ENCODE measurements around the gene AOPEP. TPM values are rescaled to one million over a fixed set of nuclear protein-coding genes. Genes with fewer than 3 reads are reported as not detected.

AOPEP gene
- total RNA-seq, 6 experiments from 2014 or later: 36.6 to 110 (median 63.3) TPM

DNA sequence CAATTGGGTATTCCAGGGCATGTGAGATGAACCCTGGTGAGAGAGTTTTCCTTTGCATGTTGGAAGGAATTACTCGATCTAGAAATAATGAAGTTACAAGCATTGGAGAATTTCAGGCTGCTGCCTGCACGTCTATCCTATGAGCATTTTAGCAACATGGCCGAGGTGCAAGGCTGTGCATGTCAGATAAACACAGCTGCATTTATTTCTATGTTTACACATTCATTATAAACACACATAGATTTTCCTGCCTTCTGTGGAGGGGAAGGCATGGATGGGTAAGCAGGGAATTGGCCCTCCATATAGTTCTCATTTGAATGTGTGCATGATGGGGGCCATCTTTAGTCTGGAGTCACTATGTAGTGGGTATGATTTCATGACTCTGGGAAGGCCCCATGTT, 42.3 kb downstream of the AOPEP start:
- H3K27me3 ChIP-seq: no peaks in the 10 kb centered on the region
- no peaks in the 10 kb centered on the region for H3K9me3 ChIP-seq
- no peak overlapping the region for H3K27ac ChIP-seq
- H3K4me3 ChIP-seq: no peak overlapping the region
- DNase-seq (no peak), ATAC-seq (no peak)
- intact Hi-C loops (cut with DNase I): no loop called here
- peaks cover 0 to 3% (median 0%) of the 10 kb centered on the region in 4 donors for H3K4me1 ChIP-seq
- H3K36me3 ChIP-seq: no peaks in the 10 kb centered on the region
- WGBS (ENCODE audit: insufficient coverage, low coverage, low lambda C conversion rate, missing lambda C conversion rate): 93% methylated on average over 3 of the region's 3 CpGs
- TF ChIP-seq, protein P1, sequence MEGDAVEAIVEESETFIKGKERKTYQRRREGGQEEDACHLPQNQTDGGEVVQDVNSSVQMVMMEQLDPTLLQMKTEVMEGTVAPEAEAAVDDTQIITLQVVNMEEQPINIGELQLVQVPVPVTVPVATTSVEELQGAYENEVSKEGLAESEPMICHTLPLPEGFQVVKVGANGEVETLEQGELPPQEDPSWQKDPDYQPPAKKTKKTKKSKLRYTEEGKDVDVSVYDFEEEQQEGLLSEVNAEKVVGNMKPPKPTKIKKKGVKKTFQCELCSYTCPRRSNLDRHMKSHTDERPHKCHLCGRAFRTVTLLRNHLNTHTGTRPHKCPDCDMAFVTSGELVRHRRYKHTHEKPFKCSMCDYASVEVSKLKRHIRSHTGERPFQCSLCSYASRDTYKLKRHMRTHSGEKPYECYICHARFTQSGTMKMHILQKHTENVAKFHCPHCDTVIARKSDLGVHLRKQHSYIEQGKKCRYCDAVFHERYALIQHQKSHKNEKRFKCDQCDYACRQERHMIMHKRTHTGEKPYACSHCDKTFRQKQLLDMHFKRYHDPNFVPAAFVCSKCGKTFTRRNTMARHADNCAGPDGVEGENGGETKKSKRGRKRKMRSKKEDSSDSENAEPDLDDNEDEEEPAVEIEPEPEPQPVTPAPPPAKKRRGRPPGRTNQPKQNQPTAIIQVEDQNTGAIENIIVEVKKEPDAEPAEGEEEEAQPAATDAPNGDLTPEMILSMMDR (IDR thresholded peaks at IDR 0.05): no peak
- TF ChIP-seq POLR2A (IDR thresholded peaks at IDR 0.05): no peak

DNA sequence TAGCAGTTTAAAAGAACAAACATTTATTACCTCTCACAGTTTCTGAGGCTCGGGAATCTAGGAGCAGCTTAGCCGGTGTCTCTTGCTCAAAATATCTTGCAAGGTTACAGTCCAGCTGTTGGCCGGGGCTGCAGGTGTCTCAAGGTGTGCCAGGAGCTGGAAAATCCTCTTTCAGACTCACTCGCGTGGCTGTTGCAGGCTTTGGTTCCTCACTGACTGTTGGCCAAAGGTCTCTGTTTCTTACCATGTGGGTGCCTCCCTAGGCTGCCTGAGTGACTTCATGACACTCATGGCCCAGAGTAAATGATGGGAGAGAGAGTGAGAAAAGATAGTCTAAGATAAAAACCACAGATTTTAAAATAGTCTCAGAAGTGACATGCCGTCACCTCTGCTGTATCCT, 43.8 kb downstream of the AOPEP start:
- intact Hi-C loops (cut with DNase I): loop anchor here in 1 of 2 donors (10.0 kb wide), 2 partner anchors 76 to 354 kb away; no protein-coding TSS in a partner anchor
- H3K27me3 ChIP-seq: no peaks in the 10 kb centered on the region
- TF ChIP-seq POLR2A (IDR thresholded peaks at IDR 0.05): no peak
- TF ChIP-seq, protein P1 (IDR thresholded peaks at IDR 0.05): no peak
- no peak for DNase-seq
- WGBS (ENCODE audit: insufficient coverage, low coverage, low lambda C conversion rate, missing lambda C conversion rate): 88% methylated on average over 6 of the region's 6 CpGs
- H3K27ac ChIP-seq: no peak overlapping the region
- ATAC-seq: no peak
- no peaks in the 10 kb centered on the region for H3K9me3 ChIP-seq
- H3K4me3 ChIP-seq: no peak overlapping the region
- H3K36me3 ChIP-seq: no peaks in the 10 kb centered on the region
- peaks cover 0 to 5% (median 0%) of the 10 kb centered on the region in 4 donors for H3K4me1 ChIP-seq

DNA sequence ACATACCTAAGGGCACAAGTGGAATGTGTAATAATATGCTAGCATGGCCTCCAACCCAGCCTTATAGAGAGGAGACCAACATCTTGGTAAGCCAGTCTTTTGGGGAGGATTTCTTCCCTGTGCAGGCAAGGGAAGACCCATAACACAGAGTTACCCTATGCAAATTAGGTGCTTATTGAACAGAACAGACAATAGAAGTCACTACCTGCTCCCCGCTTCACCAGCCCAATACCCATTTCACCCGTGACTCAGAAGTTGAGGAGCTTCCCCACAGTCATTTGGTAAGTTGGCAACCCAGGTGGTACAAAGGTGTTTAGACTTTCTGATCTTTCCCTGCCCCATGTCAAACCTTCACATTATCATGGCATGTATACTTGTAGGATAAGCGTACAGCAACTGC, 44.6 kb downstream of the AOPEP start:
- Histone ChIP-seq H3K4me1 (peaks cover 0 to 5% (median 0%) of the 10 kb centered on the region in 4 donors), H3K27ac (no peak overlapping the region), H3K36me3 (no peaks in the 10 kb centered on the region), H3K9me3 (no peaks in the 10 kb centered on the region), H3K27me3 (no peaks in the 10 kb centered on the region), H3K4me3 (no peak overlapping the region)
- no peak for DNase-seq
- ATAC-seq: no peak
- no peak for TF ChIP-seq POLR2A (IDR thresholded peaks at IDR 0.05)
- TF ChIP-seq, protein P1 (IDR thresholded peaks at IDR 0.05): no peak
- WGBS (ENCODE audit: insufficient coverage, low coverage, low lambda C conversion rate, missing lambda C conversion rate): 96% methylated on average over 3 of the region's 3 CpGs
- intact Hi-C loops (cut with DNase I): loop anchor here in 1 of 2 donors (10.0 kb wide), 2 partner anchors 76 to 354 kb away; no protein-coding TSS in a partner anchor

DNA sequence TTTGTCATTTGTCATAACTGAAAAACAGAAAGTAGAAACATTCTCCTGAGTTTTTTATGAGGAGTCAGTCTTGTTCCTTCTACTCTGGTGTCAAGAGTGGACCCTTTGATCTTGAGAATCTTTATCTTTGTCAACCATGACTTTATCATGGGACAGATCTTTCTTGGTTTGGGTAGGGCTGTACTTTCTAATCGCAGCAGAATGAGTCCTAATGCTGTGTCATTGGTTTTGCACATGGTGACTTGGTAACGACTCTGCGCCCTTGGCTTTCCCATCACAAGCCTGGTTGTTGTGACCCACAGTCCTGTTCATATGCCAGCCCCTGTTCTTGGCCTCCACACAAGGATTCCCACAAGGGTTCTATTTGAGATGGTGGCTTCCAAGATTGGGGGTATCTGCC, 45.6 kb downstream of the AOPEP start:
- DNase-seq: no peak
- intact Hi-C loops (cut with DNase I): loop anchor here in 1 of 2 donors (10.0 kb wide), 2 partner anchors 77 to 353 kb away; no protein-coding TSS in a partner anchor
- H3K36me3 ChIP-seq: no peaks in the 10 kb centered on the region
- no peaks in the 10 kb centered on the region for H3K9me3 ChIP-seq
- peaks cover 0 to 5% (median 0%) of the 10 kb centered on the region in 4 donors for H3K4me1 ChIP-seq
- H3K27me3 ChIP-seq: no peaks in the 10 kb centered on the region
- H3K4me3 ChIP-seq: no peak overlapping the region
- H3K27ac ChIP-seq: no peak overlapping the region
- TF ChIP-seq, protein P1 (IDR thresholded peaks at IDR 0.05): no peak
- TF ChIP-seq POLR2A (IDR thresholded peaks at IDR 0.05): no peak
- 100% methylated on average over 3 of the region's 3 CpGs for WGBS (ENCODE audit: insufficient coverage, low coverage, low lambda C conversion rate, missing lambda C conversion rate)
- ATAC-seq: no peak
